Measurements from ENCODE around the gene KDM5B.
"Not testable (repeated sequence)": the region's sequence is repeated elsewhere in the genome, so short reads cannot be mapped to it uniquely, and the experiment has no call there.

Gene KDM5B

DNA sequence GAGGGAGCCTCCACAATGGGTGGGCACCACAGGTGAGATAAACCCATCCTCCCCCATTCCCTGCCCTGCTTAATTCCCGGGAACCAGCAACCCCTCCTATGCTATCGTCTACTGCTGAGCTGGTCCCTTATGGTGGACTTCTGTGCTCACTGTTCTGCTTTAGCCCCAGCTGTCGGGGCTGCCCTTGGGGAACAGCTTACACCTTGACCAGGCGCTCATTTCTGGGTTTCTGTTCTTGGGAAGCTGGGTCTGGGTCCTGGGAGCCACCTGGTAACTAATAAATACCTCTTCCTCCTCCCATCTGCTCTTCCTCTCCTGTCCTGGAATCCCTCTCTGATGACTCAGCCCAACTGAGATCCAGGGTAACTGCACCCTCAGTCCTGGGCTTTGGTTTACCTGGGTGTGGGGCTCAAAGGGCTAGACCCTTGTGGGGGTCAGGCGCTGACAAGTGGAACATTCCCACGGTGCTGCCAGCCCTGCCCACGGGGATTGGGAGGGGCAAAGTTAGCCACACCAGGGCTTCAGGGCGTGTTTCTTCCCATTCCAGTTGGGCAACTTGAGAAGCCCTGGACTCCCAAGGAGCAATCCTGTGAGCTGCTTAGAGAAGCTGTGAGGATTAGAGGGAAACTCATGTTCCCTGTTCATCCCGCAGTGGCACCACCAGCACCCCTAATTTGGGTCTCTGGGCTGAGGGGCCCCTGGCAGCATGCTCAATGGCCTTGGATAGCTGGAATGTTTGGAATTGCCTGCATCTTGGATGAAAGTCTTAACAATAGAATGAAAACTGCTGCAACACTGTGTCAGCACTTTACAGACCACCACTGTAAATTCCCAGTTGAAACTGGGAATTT, 4.2 kb upstream of the KDM5B start:
- no peak for DNase-seq (ENCODE audit: low read depth in 1 of 2, low spot score in 1 of 2)

DNA sequence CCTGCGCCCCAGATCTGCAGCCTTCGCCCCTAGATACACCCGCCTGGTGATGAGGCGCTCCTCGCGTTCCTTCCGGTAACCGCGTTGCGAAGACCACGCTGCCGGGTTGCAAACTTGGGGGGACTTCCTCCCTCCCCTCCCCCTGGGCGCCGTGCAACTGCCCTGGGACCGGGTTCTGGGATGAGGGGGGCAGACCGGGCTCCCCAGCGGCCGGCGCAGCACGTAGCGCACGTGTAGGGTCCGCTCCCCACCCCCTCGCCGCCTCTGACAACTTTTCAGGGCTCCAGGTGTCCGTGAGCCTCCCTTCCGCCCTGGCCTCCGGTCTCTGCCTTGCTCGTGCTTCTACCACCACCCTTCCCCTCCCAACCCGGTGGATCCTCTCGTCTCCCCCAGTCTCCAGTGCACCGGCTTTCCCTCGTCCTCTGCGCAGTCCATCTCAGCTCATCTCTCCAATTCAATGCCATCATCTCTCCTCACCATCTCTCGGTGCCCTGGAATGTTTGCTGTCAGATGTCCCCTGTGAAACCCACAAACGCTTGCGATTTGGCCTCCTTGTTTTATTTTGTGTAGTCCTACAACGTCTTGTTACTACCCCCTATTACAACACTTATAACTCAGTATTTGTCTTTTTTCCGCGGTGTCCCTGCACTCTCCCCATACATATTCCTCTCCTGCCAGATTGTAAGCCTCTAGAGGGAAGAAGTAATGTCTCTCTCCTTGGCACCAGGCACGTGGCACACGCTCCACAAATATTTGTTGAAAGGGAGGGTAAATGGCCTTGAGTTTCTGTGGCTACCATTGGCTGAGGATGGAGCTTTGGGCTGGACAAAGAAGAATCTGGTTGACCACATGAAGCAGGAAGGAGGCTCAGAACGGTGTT, 3.3 kb upstream of the KDM5B start:
- no peak for DNase-seq (ENCODE audit: low read depth in 1 of 2, low spot score in 1 of 2)

DNA sequence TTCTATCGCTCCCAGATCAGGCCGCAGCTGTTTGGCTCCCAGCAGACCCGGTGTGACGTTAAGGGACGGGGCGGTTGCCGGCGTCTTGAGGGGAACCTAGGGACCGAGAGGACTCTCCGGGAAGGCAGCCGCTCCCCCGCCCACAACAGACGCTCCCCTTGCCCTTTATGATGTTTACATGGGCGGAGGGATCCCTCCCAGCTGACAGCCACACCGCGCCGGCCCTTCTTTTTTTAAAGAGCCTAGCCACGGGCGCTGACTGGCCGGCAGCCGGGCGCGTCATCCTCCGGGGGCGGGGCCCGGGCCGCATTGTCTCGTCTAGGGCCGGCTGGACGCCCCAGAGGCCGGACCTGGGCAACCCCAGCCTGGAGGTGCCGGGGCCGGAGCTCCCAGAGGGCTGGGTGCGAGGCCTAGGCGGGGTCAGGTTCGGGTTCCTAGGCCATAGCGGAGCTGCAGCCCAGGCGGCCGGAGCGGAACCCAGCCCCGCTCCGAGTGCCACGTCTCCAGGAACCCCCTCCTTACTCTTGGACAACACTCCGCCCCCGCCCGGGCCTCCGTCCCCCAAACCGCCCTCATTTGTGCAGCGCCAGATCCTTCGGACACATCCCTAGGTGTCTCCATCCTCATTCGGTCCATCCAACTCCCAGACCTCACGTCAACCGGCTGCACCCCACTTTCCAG, 2.5 kb upstream of the KDM5B start, which contains the start of gene PCAT6:
TSS of gene PCAT6 (plus strand) at position 340 of the 681 bp plus-strand sequence.
- DNase-seq (ENCODE audit: low read depth in 1 of 2, low spot score in 1 of 2) = peak; percentile 62 to 77

- DNase-seq (ENCODE audit: low read depth in 1 of 2, low spot score in 1 of 2) = no peak
These were observed 2.0 kb upstream of the KDM5B start for GRCh38 chr1:202810193-202810614.

DNA sequence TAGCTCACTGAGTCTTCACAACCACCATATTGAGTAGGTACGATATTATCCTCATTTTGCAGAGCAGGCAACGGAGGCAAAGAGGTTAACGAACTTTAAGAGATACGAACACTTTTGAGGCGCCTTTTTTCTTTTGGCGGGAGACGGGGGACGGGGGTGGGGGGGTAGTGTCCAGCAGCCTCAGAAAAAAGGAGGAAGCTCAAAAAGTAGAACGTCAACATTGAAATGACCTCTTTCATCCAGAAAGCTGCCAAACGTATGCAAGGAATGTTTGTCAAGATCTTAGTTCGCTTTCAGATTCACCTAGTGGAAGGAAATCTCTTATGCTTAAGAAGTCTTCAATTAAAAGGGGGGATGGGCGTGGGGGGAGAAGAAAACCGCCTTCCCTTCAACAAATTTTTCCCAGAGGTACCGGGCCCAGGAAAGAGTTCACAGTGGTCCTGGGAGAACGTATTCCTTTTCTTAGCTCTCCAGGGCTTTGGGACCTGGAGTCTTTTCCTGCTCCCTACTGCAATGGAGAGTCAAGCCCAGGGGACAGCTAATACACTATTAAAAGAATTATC, 1.5 kb upstream of the KDM5B start:
- DNase-seq (ENCODE audit: low read depth in 1 of 2, low spot score in 1 of 2) = no peak

DNA sequence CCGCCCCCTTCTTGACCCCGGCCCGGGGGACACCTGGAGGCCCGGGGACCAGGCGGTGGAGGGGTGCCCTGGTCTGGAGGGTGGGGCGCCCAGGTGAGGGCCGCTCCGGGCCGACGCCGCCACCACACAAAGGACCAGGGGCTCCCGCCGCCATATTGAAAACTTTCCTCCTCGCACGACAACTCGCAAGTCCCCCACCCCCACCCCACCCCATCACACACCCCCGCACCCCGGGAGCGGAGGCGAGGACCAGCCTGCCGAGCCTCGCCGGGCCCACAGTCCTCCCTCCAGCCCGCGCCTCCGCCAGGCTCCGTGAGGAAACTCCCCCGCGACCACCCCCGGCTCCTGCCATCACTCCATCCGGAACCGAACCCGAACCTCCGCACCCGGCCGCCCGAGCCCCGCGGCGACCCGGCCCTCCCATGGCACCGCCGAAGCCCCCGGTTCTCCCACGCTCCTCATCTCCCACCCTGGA, 733 bp downstream of the KDM5B start:
- peak in 1 of 2 donors; percentile 29 for DNase-seq (ENCODE audit: low read depth in 1 of 2, low spot score in 1 of 2)

DNA sequence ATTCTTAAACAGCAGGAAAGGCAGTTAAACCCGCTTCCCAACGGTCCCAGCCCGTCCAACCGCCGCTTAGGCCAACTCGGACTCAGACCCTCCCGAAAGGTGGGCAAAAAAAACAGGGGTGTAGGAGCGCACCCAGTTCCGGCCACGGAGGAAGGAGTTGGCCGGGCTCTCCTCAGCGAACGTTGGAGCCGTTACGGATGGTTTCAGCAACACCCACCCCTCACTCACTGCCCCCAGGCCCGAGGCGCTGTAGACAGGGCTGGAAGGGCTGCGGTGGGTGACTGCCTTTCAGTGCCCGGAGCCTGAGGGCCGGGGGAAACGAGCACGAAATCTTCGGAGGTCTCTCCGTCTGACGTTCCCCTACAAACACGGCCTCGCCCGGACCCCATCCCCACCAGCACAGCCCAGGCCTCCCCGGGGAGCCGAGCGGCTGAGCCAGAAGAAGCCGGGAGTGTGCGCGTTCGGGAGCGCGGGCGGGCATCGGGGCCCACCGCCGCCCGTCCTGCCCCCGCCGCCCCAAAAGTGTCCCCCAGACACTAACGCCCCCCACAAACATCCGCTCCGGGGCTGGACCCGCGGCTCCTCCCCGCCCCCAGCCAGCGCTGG, 1.3 kb downstream of the KDM5B start:
- DNase-seq (ENCODE audit: low read depth in 1 of 2, low spot score in 1 of 2) = peak in 1 of 2 donors; percentile 2

- DNase-seq (ENCODE audit: low read depth in 1 of 2, low spot score in 1 of 2) = no peak
These were observed 2.1 kb downstream of the KDM5B start for GRCh38 chr1:202805886-202806844.

GRCh38 chr1:202804126-202804525, 4.1 kb downstream of the KDM5B start:
- DNase-seq (ENCODE audit: low read depth in 1 of 2, low spot score in 1 of 2) = no peak

- DNase-seq (ENCODE audit: low read depth in 1 of 2, low spot score in 1 of 2) = no peak
These were observed 5.0 kb downstream of the KDM5B start for GRCh38 chr1:202802998-202803932.

DNA sequence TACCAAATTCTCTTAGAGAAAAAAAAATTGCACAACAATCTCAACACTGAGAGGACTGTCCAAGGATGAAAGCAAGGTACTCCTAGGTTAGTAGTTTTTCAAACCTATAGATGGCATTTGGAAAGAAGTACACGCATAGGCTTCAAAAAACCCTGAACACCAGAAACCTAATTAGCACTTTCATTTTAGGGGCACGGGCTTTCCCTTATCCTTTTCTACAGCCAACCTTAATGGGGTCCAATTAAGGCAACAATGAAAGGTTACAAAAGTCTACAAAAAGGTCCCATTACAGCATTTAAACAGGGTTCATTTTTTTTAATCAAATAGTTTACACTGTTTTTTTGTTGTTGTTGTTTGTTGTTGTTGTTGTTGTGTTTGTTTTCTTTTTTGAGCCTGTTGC, 6.2 kb downstream of the KDM5B start:
- no peak for DNase-seq (ENCODE audit: low read depth in 1 of 2, low spot score in 1 of 2)

DNA sequence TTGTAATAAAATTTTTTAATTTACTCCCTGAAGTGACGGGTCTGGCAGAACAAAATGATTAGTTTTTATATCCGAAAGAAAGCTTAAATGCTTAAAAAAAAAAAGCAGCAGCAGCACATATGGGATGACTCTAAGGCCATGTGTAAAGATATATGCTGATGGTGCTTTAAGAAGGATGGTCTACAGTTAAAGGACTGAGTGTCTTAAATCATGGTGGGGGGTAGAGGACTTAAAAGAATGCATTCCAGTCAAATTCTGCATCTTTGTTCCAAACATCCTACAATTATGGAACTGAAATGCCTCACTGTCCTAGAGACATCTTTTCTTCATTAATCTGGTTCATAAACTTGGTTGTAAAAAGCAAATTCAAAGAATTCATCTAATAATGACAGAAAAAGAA, 7.0 kb downstream of the KDM5B start:
- DNase-seq (ENCODE audit: low read depth in 1 of 2, low spot score in 1 of 2) = no peak

- no peak for DNase-seq (ENCODE audit: low read depth in 1 of 2, low spot score in 1 of 2)
These were observed 7.5 kb downstream of the KDM5B start for GRCh38 chr1:202800742-202801141.

GRCh38 chr1:202798792-202799331, 9.4 kb downstream of the KDM5B start:
- DNase-seq (ENCODE audit: low read depth in 1 of 2, low spot score in 1 of 2) = no peak

- no peak for DNase-seq (ENCODE audit: low read depth in 1 of 2, low spot score in 1 of 2)
These were observed 10.0 kb downstream of the KDM5B start for GRCh38 chr1:202798260-202798659.

GRCh38 chr1:202796670-202797069, 11.6 kb downstream of the KDM5B start:
- DNase-seq (ENCODE audit: low read depth in 1 of 2, low spot score in 1 of 2) = no peak

- not testable (repeated sequence) for DNase-seq (ENCODE audit: low read depth in 1 of 2, low spot score in 1 of 2)
These were observed 13.3 kb downstream of the KDM5B start for GRCh38 chr1:202794931-202795330.
